Natural killer cell (primary cell): ENCODE measurements around the gene THYN1. TPM values are rescaled to one million over a fixed set of nuclear protein-coding genes. Genes with fewer than 3 reads are reported as not detected.
"Not testable (repeated sequence)": the region's sequence is repeated elsewhere in the genome, so short reads cannot be mapped to it uniquely, and the experiment has no call there.

Experiments used
- ATAC-seq, 3 donors: fragments of 150-1000 bp in 2 of 3; fragments of 200-7000 bp in 1 of 3; cut with Tn5 transposase; 1 replicate in 1 of 3; 2 replicates in 2 of 3; pipeline ENCODE4 v1.10.0; 2021; ENCODE audit warnings: mild to moderate bottlenecking in 2 of 3, moderate library complexity in 2 of 3
- DNase-seq, 2 donors: peaks; one replicate each; pipeline versions ENCODE4 v3.0.0 to v3.0.0-alpha.2; 2013 to 2021; ENCODE audit warnings: mixed read lengths in 1 of 2
- H3K27ac ChIP-seq: one replicate; pipeline ENCODE4 v1.5.1; 2013; ENCODE audit warnings: mild to moderate bottlenecking, low read length
- H3K27me3 ChIP-seq: one replicate; pipeline ENCODE4 v1.6.1; 2013; ENCODE audit warnings: low read length; ENCODE audit not compliant: control insufficient read depth, insufficient read depth
- H3K36me3 ChIP-seq: one replicate; pipeline ENCODE4 v1.6.1; 2013; ENCODE audit warnings: low read length; ENCODE audit not compliant: control insufficient read depth, insufficient read depth
- H3K4me1 ChIP-seq: one replicate; pipeline ENCODE4 v1.6.1; 2013; ENCODE audit warnings: low read length; ENCODE audit not compliant: control insufficient read depth, insufficient read depth
- H3K4me3 ChIP-seq: one replicate; pipeline ENCODE4 v1.5.1; 2013; ENCODE audit warnings: low read length
- H3K9me3 ChIP-seq: one replicate; pipeline ENCODE4 v1.6.1; 2013; ENCODE audit warnings: low read length; ENCODE audit not compliant: control insufficient read depth, insufficient read depth
- H3K27ac Mint-ChIP-seq, 2 donors: one replicate each; pipeline ENCODE4 v1.8.0; 2022; ENCODE audit warnings: mild to moderate bottlenecking in 2 of 2, mixed read lengths in 2 of 2, moderate library complexity in 1 of 2
- H3K27me3 Mint-ChIP-seq, 2 donors: one replicate each; pipeline ENCODE4 v1.8.0; 2022; ENCODE audit warnings: low read depth in 2 of 2, mixed read lengths in 2 of 2
- H3K36me3 Mint-ChIP-seq: one replicate; pipeline ENCODE4 v1.8.0; 2022; ENCODE audit warnings: mixed read lengths
- H3K4me1 Mint-ChIP-seq, 2 donors: one replicate each; pipeline ENCODE4 v1.8.0; 2022; ENCODE audit warnings: mixed read lengths in 2 of 2
- H3K4me3 Mint-ChIP-seq: one replicate; pipeline ENCODE4 v1.8.0; 2022; ENCODE audit warnings: mild to moderate bottlenecking, moderate library complexity, mixed read lengths
- H3K9me3 Mint-ChIP-seq, 2 donors: one replicate each; pipeline ENCODE4 v1.8.0; 2022; ENCODE audit warnings: mixed read lengths in 2 of 2
- WGBS: methylation state at CpG from one replicate; pipeline ENCODE4 v1.1.7; 2013; ENCODE audit warnings: missing lambda C conversion rate; ENCODE audit not compliant: insufficient coverage; 5-methylcytosine and 5-hydroxymethylcytosine counted together
- intact Hi-C: fragments of 100-400 bp; cut with micrococcal nuclease; formaldehyde crosslinking; loops from one replicate; pipeline ENCODE4 v1.14.2; 2022
- total RNA-seq, 4 donors: library from RNA; stranded (reverse); fragments of 120-200 nt in 1 of 4; gene quantifications; one replicate each; pipeline versions ENCODE4 v1.2.3 to v1.2.4, GENCODE V29; 2013 to 2022
- TF ChIP-seq, protein P1 (sequence below): fragments of 200-600 bp; IDR thresholded peaks from one replicate; pipeline ENCODE4 v1.8.0; 2022; ENCODE audit warnings: antibody characterized with exemption

The THYN1 gene
- total RNA-seq, 3 donors from 2014 or later (not counting 1 experiment from before 2014, with no cell fraction given), result 21.6 to 25.4 (median 24.0) TPM

DNA sequence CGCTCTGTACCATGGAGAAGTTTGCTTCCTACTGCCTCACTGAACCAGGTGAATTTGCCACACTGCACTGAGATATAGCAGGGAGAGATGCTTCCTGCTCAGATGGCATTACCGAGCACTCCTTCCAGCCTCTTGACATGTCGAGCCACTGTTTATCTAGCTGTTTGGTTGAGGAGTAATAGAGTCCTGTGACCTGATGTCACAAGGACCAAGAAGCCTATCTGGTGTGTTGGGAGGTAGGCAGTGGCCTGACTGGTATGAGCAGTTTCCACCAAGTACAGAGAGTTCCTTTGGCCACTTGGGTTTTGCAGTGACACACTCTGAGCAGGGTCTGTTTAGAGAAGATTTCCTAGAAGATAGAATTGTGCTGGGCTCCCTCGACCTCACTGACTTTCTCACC is 5.4 kb upstream of the THYN1 start:
- H3K9me3 Mint-ChIP-seq, result no peaks in the 10 kb centered on the region

GRCh38 chr11:134257101-134257500 is 3.9 kb upstream of the THYN1 start:
- WGBS, result 94% methylated on average over 11 of the region's 11 CpGs
- Histone ChIP-seq H3K36me3 (peaks cover 31% of the 10 kb centered on the region), H3K27me3 (no peaks in the 10 kb centered on the region), H3K27ac (no peak overlapping the region), H3K9me3 (no peaks in the 10 kb centered on the region), H3K4me3 (no peak overlapping the region), H3K4me1 (peaks cover 20% of the 10 kb centered on the region)
- intact Hi-C loops, result no loop called here
- ATAC-seq (no peak), DNase-seq (no peak)
- H3K27ac Mint-ChIP-seq, result no peak overlapping the region
- H3K4me3 Mint-ChIP-seq, result no peak overlapping the region
- TF ChIP-seq, protein P1, sequence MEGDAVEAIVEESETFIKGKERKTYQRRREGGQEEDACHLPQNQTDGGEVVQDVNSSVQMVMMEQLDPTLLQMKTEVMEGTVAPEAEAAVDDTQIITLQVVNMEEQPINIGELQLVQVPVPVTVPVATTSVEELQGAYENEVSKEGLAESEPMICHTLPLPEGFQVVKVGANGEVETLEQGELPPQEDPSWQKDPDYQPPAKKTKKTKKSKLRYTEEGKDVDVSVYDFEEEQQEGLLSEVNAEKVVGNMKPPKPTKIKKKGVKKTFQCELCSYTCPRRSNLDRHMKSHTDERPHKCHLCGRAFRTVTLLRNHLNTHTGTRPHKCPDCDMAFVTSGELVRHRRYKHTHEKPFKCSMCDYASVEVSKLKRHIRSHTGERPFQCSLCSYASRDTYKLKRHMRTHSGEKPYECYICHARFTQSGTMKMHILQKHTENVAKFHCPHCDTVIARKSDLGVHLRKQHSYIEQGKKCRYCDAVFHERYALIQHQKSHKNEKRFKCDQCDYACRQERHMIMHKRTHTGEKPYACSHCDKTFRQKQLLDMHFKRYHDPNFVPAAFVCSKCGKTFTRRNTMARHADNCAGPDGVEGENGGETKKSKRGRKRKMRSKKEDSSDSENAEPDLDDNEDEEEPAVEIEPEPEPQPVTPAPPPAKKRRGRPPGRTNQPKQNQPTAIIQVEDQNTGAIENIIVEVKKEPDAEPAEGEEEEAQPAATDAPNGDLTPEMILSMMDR, result no peak
- H3K4me1 Mint-ChIP-seq, result peaks cover 18 to 41% of the 10 kb centered on the region in 2 donors
- no peaks in the 10 kb centered on the region for H3K27me3 Mint-ChIP-seq
- peaks cover 7% of the 10 kb centered on the region for H3K36me3 Mint-ChIP-seq
- no peaks in the 10 kb centered on the region for H3K9me3 Mint-ChIP-seq

More for the DNA sequence above, 5.4 kb upstream of the THYN1 start:
- Histone ChIP-seq H3K4me3 (no peak overlapping the region), H3K36me3 (peaks cover 45% of the 10 kb centered on the region), H3K27me3 (no peaks in the 10 kb centered on the region), H3K27ac (no peak overlapping the region), H3K4me1 (peaks cover 14% of the 10 kb centered on the region), H3K9me3 (no peaks in the 10 kb centered on the region)
- intact Hi-C loops, result no loop called here
- WGBS, result 95% methylated on average over 4 of the region's 4 CpGs
- no peak overlapping the region for H3K4me3 Mint-ChIP-seq
- no peak overlapping the region for H3K27ac Mint-ChIP-seq
- peaks cover 6 to 28% of the 10 kb centered on the region in 2 donors for H3K4me1 Mint-ChIP-seq
- DNase-seq (no peak), ATAC-seq (no peak)
- TF ChIP-seq, protein P1, result no peak
- H3K36me3 Mint-ChIP-seq, result peaks cover 7% of the 10 kb centered on the region
- no peaks in the 10 kb centered on the region for H3K27me3 Mint-ChIP-seq

DNA sequence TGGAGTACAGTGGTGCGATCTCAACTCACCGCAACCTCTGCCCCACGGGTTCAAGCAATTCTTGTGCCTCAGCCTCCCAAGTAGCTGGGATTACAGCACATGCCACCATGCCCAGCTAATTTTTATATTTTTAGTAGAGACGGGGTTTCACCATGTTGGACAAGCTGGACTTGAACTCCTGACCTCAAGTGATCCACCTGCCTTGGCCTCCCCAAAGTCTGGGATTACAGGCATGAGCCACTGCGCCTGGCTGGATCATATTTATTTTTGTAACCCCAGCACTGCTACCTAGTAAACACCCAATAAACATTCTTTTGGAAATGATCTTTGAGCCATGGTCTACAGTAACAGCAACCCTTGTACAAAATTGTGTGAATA is 2.0 kb upstream of the THYN1 start:
- WGBS, result 97% methylated on average over 5 of the region's 5 CpGs
- intact Hi-C loops, result not testable (repeated sequence)

DNA sequence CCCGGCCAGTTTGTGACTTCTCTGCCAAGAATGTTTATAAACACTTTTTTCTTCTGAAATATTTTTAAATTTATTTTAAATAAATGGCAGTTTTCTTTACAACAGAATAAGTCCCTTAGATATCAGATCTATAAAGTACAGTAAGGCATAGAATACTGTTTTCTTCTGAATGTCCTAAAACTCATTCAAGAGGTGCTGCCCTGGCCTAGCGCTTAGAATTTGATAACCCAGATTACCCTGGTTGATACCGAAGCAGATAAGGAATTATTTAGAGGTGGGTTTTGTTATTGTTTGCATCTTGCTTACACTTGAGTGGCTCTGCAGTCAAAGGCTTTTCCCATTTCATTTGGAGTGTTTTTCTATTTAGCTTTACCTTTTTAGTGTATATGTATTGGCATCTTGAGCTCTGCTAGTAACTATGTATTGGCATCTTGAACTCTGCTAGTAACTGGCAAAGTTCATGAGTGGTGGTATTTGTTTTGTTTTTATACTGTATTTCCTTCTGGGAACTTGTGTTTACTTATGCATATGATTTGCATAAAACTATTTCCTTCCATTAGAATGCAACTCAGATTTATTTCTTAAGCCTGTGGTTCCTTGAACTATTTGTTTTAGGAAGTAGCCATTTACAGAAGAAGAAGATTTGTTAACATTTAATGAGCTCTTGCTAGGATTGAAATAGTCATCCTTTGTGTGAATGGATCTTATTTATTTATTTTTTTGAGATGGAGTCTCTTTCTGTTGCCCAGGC is 1.5 kb upstream of the THYN1 start:
- Mint-ChIP-seq H3K27ac (peak overlapping the region; percentile 71 to 75), H3K9me3 (no peaks in the 10 kb centered on the region), H3K4me3 (peak overlapping the region; percentile 98), H3K36me3 (peaks cover 7% of the 10 kb centered on the region), H3K4me1 (peaks cover 19 to 45% of the 10 kb centered on the region in 2 donors), H3K27me3 (no peaks in the 10 kb centered on the region)
- H3K27ac ChIP-seq, result no peak overlapping the region
- TF ChIP-seq, protein P1, result no peak
- ATAC-seq (no peak), DNase-seq (no peak)
- peaks cover 15% of the 10 kb centered on the region for H3K4me1 ChIP-seq
- no peaks in the 10 kb centered on the region for H3K27me3 ChIP-seq
- 100% methylated on average over 3 of the region's 3 CpGs for WGBS
- H3K9me3 ChIP-seq, result no peaks in the 10 kb centered on the region
- H3K4me3 ChIP-seq, result no peak overlapping the region
- intact Hi-C loops, result no loop called here
- peaks cover 27% of the 10 kb centered on the region for H3K36me3 ChIP-seq

More for the DNA sequence above, 2.0 kb upstream of the THYN1 start:
- peaks cover 25% of the 10 kb centered on the region for H3K36me3 ChIP-seq
- H3K4me3 Mint-ChIP-seq, result peak overlapping the region; percentile 98
- H3K4me1 Mint-ChIP-seq, result peaks cover 19 to 45% of the 10 kb centered on the region in 2 donors
- not testable (repeated sequence) for H3K27me3 ChIP-seq, H3K36me3 Mint-ChIP-seq, H3K27ac Mint-ChIP-seq, H3K27me3 Mint-ChIP-seq, H3K4me3 ChIP-seq, H3K27ac ChIP-seq, H3K9me3 Mint-ChIP-seq, H3K9me3 ChIP-seq, DNase-seq, ATAC-seq
- H3K4me1 ChIP-seq, result peaks cover 15% of the 10 kb centered on the region
